H9 (cell line): ENCODE data around the gene GRID2IP. TPM values are rescaled to one million over a fixed set of nuclear protein-coding genes. Genes with fewer than 3 reads are reported as not detected.
A peak's percentile ranks its signal among the peaks of the same experiment; 100 is the strongest.

Experiments
- DNase-seq: peaks from one replicate; pipeline ENCODE4 v3.0.0-alpha.2; 2017
- H2AFZ ChIP-seq: one replicate; pipeline ENCODE4 v1.6.1; 2013; ENCODE audit warnings: mild to moderate bottlenecking, low read length, control low read depth, moderate library complexity
- H2AK5ac ChIP-seq: 2 replicates; pipeline ENCODE4 v1.6.1; 2013; ENCODE audit warnings: low read length, control low read depth, mixed read lengths; ENCODE audit not compliant: insufficient read length
- H2BK120ac ChIP-seq: one replicate; pipeline ENCODE4 v1.6.1; 2013; ENCODE audit warnings: low read depth, mild to moderate bottlenecking, low read length, control low read depth, inconsistent platforms; ENCODE audit not compliant: poor library complexity, severe bottlenecking
- H2BK12ac ChIP-seq: 2 replicates; pipeline ENCODE4 v1.6.1; 2013; ENCODE audit warnings: low read length, control low read depth, mixed read lengths, low read depth; ENCODE audit not compliant: insufficient read length
- H2BK15ac ChIP-seq: 2 replicates; pipeline ENCODE4 v1.6.1; 2013; ENCODE audit warnings: low read depth, low read length, control low read depth
- H2BK20ac ChIP-seq: one replicate; pipeline ENCODE4 v1.6.1; 2013; ENCODE audit warnings: low read depth, mild to moderate bottlenecking, low read length, control low read depth, inconsistent platforms; ENCODE audit not compliant: poor library complexity, severe bottlenecking
- H2BK5ac ChIP-seq: 2 replicates; pipeline ENCODE4 v1.6.1; 2013; ENCODE audit warnings: low read length, control low read depth, mixed read lengths; ENCODE audit not compliant: insufficient read length
- H3K14ac ChIP-seq: 2 replicates; pipeline ENCODE4 v1.6.1; 2013; ENCODE audit warnings: low read length, control low read depth; ENCODE audit not compliant: insufficient read depth
- H3K18ac ChIP-seq: 2 replicates; pipeline ENCODE4 v1.6.1; 2013; ENCODE audit warnings: low read depth, mild to moderate bottlenecking, mixed read lengths, low read length, control low read depth; ENCODE audit not compliant: insufficient read length
- H3K23ac ChIP-seq: 2 replicates; pipeline ENCODE4 v1.6.1; 2013; ENCODE audit warnings: low read length, control low read depth, mixed read lengths, low read depth; ENCODE audit not compliant: insufficient read length
- H3K23me2 ChIP-seq: 2 replicates; pipeline ENCODE4 v1.6.1; 2013; ENCODE audit warnings: low read depth, mild to moderate bottlenecking, mixed read lengths, low read length, control low read depth; ENCODE audit not compliant: insufficient read length, poor library complexity, severe bottlenecking
- H3K27ac ChIP-seq: 2 replicates; pipeline ENCODE4 v1.5.1; 2013; ENCODE audit warnings: low read length, control low read depth, mixed read lengths, low read depth; ENCODE audit not compliant: insufficient read length
- H3K27me3 ChIP-seq: 2 replicates; pipeline ENCODE4 v1.6.1; 2013; ENCODE audit warnings: low read length, control low read depth, inconsistent platforms; ENCODE audit not compliant: insufficient read depth
- H3K4ac ChIP-seq: 2 replicates; pipeline ENCODE4 v1.6.1; 2013; ENCODE audit warnings: low read depth, mild to moderate bottlenecking, control low read depth, inconsistent platforms, low read length, moderate library complexity
- H3K4me1 ChIP-seq: 2 replicates; pipeline ENCODE4 v1.6.1; 2013; ENCODE audit warnings: low read length, control low read depth, inconsistent platforms; ENCODE audit not compliant: insufficient read depth
- H3K4me2 ChIP-seq: 2 replicates; pipeline ENCODE4 v1.6.1; 2013; ENCODE audit warnings: low read length, control low read depth, mixed read lengths; ENCODE audit not compliant: insufficient read length, insufficient read depth
- H3K56ac ChIP-seq: 2 replicates; pipeline ENCODE4 v1.6.1; 2013; ENCODE audit warnings: low read depth, mild to moderate bottlenecking, mixed read lengths, low read length, control low read depth; ENCODE audit not compliant: insufficient read length
- H3K79me1 ChIP-seq: 2 replicates; pipeline ENCODE4 v1.6.1; 2013; ENCODE audit warnings: low read depth, mild to moderate bottlenecking, moderate library complexity, low read length, control low read depth, inconsistent platforms; ENCODE audit not compliant: insufficient read depth, poor library complexity, severe bottlenecking
- H3K79me2 ChIP-seq: 2 replicates; pipeline ENCODE4 v1.6.1; 2013; ENCODE audit warnings: low read length, control low read depth, inconsistent platforms; ENCODE audit not compliant: insufficient read depth
- H3K9ac ChIP-seq: 2 replicates; pipeline ENCODE4 v1.6.1; 2013; ENCODE audit warnings: low read length, control low read depth, mixed read lengths; ENCODE audit not compliant: insufficient read length; ENCODE audit errors: extremely low read depth
- H3K9me3 ChIP-seq: one replicate; pipeline ENCODE4 v1.6.1; 2013; ENCODE audit warnings: low read depth, low read length, inconsistent platforms; ENCODE audit not compliant: control insufficient read depth
- H3T11ph ChIP-seq: one replicate; pipeline ENCODE4 v1.6.1; 2013; ENCODE audit warnings: mild to moderate bottlenecking, low read length, control low read depth, inconsistent platforms
- H4K20me1 ChIP-seq: one replicate; pipeline ENCODE4 v1.6.1; 2013; ENCODE audit not compliant: control insufficient read depth, insufficient read length, insufficient read depth
- H4K5ac ChIP-seq: 2 replicates; pipeline ENCODE4 v1.6.1; 2013; ENCODE audit warnings: low read depth, mild to moderate bottlenecking, mixed read lengths, low read length, control low read depth; ENCODE audit not compliant: insufficient read length
- H4K8ac ChIP-seq: replicated peaks from 2 replicates; pipeline ENCODE4 v1.6.1; 2013; ENCODE audit warnings: low read length, control low read depth, mixed read lengths, low read depth; ENCODE audit not compliant: insufficient read length
- H4K91ac ChIP-seq: 2 replicates; pipeline ENCODE4 v1.6.1; 2013; ENCODE audit warnings: low read depth, mild to moderate bottlenecking, moderate library complexity, mixed read lengths, low read length, control low read depth; ENCODE audit not compliant: insufficient read length
- H3K27ac Mint-ChIP-seq, 3 experiments: 2 replicates in 2 of 3; 3 replicates in 1 of 3; pipeline ENCODE4 v1.8.0; 2020 to 2021; ENCODE audit warnings: mixed read lengths in 3 of 3, mild to moderate bottlenecking in 1 of 3, moderate library complexity in 1 of 3
- H3K27me3 Mint-ChIP-seq: 2 replicates; pipeline ENCODE4 v1.8.0; 2021; ENCODE audit warnings: low read depth, mild to moderate bottlenecking, moderate library complexity, mixed read lengths
- H3K36me3 Mint-ChIP-seq, 3 experiments: 2 replicates in 2 of 3; 3 replicates in 1 of 3; pipeline ENCODE4 v1.8.0; 2020 to 2021; ENCODE audit warnings: low read depth in 3 of 3, mixed read lengths in 3 of 3; ENCODE audit not compliant: insufficient read depth in 1 of 3
- H3K4me1 Mint-ChIP-seq, 2 experiments: 2 replicates each; pipeline ENCODE4 v1.8.0; 2020; ENCODE audit warnings: mixed read lengths in 2 of 2
- H3K4me3 Mint-ChIP-seq, 2 experiments: 2 replicates in 1 of 2; 3 replicates in 1 of 2; pipeline ENCODE4 v1.8.0; 2020 to 2021; ENCODE audit warnings: mild to moderate bottlenecking in 2 of 2, mixed read lengths in 2 of 2, moderate library complexity in 1 of 2
- H3K9me3 Mint-ChIP-seq, 2 experiments: 2 replicates in 1 of 2; 3 replicates in 1 of 2; pipeline ENCODE4 v1.8.0; 2020; ENCODE audit warnings: mild to moderate bottlenecking in 2 of 2, mixed read lengths in 2 of 2, moderate library complexity in 1 of 2
- CTCF ChIP-seq: fragments of 200-600 bp; sonication (generic); conservative IDR thresholded peaks from 3 replicates; pipeline ENCODE4 v1.8.0; 2021; ENCODE audit warnings: antibody characterized with exemption, mild to moderate bottlenecking
- WGBS: extraction: QIAGEN DNeasy Blood & Tissue Kit; methylation state at CpG from one replicate; pipeline ENCODE4 v1.1.7; 2013; ENCODE audit warnings: missing lambda C conversion rate, low lambda C conversion rate, mixed read lengths; ENCODE audit not compliant: insufficient read length; ENCODE audit errors: extremely low coverage; 5-methylcytosine and 5-hydroxymethylcytosine counted together
- total RNA-seq: library from RNA; stranded (reverse); gene quantifications from 2 replicates; pipeline ENCODE4 v1.2.1, GENCODE V29; 2021

GRID2IP gene
- total RNA-seq, 1 experiment from 2014 or later, result 1.7 TPM

- no CpG with 5 or more reads among the region's 5 CpGs for WGBS
These were observed 71.0 kb downstream of the GRID2IP start for GRCh38 chr7:6480323-6480660.

More at GRCh38 chr7:6480323-6480660, 71.0 kb downstream of the GRID2IP start:
- DNase-seq, result no peak
- Histone ChIP-seq H3K23ac (no peak overlapping the region), H3K23me2 (peaks cover 3% of the 10 kb centered on the region), H2BK12ac (no peak overlapping the region), H3K27me3 (no peaks in the 10 kb centered on the region), H3K79me2 (peaks cover 21% of the 10 kb centered on the region; the same call in 1 of the 2 replicates), H3K56ac (no peak overlapping the region), H3K9ac (no peak overlapping the region), H2BK20ac (no peak overlapping the region), H3K18ac (no peak overlapping the region), H4K20me1 (no peaks in the 10 kb centered on the region), H2BK5ac (no peak overlapping the region), H2AFZ (no peak overlapping the region), H3K4ac (no peak overlapping the region), H3K79me1 (peaks cover 11% of the 10 kb centered on the region), H3T11ph (no peak overlapping the region), H4K91ac (no peak overlapping the region), H3K4me1 (no peaks in the 10 kb centered on the region; the same call in 1 of the 2 replicates), H2BK120ac (no peak overlapping the region), H4K5ac (no peak overlapping the region), H4K8ac (no peak overlapping the region), H3K4me2 (no peak overlapping the region), H2AK5ac (no peak overlapping the region), H3K9me3 (no peaks in the 10 kb centered on the region), H2BK15ac (no peak overlapping the region), H3K27ac (no peak overlapping the region), H3K14ac (no peak overlapping the region)
- peaks cover 26% of the 10 kb centered on the region in 2 experiments for H3K4me1 Mint-ChIP-seq
- H3K27me3 Mint-ChIP-seq, result peaks cover 7% of the 10 kb centered on the region
- H3K27ac Mint-ChIP-seq, result peak overlapping the region in 1 of 3 experiments; percentile 28; a peak in 1 of 7 replicates
- no peaks in the 10 kb centered on the region; a peak in 2 of 5 replicates for H3K9me3 Mint-ChIP-seq
- no peak overlapping the region for H3K4me3 Mint-ChIP-seq
- H3K36me3 Mint-ChIP-seq, result peaks cover 9 to 31% (median 22%) of the 10 kb centered on the region in 3 experiments
- no peak for TF ChIP-seq CTCF
